ENCODE data around the gene VPS33B. TPM values are rescaled to one million over a fixed set of nuclear protein-coding genes. Genes with fewer than 3 reads are reported as not detected.

The VPS33B gene
- total and polyA plus RNA-seq, 2 of the 8 experiments (the other 6 are each of a cell fraction or from before 2014, with no cell fraction given): 11.8 to 17.3 TPM

GRCh38 chr15:90998737-90999136 is 23.7 kb downstream of the VPS33B start:
- Histone ChIP-seq H3K56ac (replicated peaks; ENCODE audit: insufficient read length, low read depth, low read length) (no peak overlapping the region), H2BK12ac (ENCODE audit: low read depth, low read length) (no peak overlapping the region), H3K23ac (ENCODE audit: insufficient read length) (no peak overlapping the region), H3K27ac (ENCODE audit: low read depth, low read length) (no peak overlapping the region), H4K5ac (ENCODE audit: insufficient read length, low read depth, low read length) (no peak overlapping the region), H3K27me3 (replicated peaks in 1 of 4; ENCODE audit: control insufficient read depth in 3 of 4, extremely low read depth in 1 of 4, insufficient read depth in 3 of 4, low read length in 3 of 4) (no peaks in the 10 kb centered on the region), H2BK20ac (ENCODE audit: low read length) (no peak overlapping the region), H3K23me2 (ENCODE audit: low read depth, low read length) (peaks cover 7% of the 10 kb centered on the region; the same call in 1 of the 2 replicates), H3K9ac (replicated peaks in 1 of 4; ENCODE audit: extremely low read depth in 1 of 4, low read depth in 3 of 4, low read length in 3 of 4) (no peak overlapping the region), H2BK15ac (ENCODE audit: low read length) (no peak overlapping the region), H4K91ac (replicated peaks; ENCODE audit: insufficient read length, low read length) (no peak overlapping the region), H2BK5ac (ENCODE audit: low read depth, low read length) (no peak overlapping the region), H3K36me3 (ENCODE audit: control insufficient read depth in 2 of 4, insufficient read depth in 4 of 4, low read length in 3 of 4) (peaks cover 7 to 45% (median 32%) of the 10 kb centered on the region in 4 experiments), H2BK120ac (replicated peaks; ENCODE audit: low read depth, low read length) (no peak overlapping the region), H3K4me3 (ENCODE audit: extremely low read depth in 1 of 4, insufficient read depth in 2 of 4, low read depth in 3 of 4, low read length in 4 of 4) (no peak overlapping the region), H4K20me1 (replicated peaks in 1 of 2; ENCODE audit: control insufficient read depth in 1 of 2, insufficient read depth in 2 of 2, low read length in 2 of 2) (peaks cover 0 to 4% of the 10 kb centered on the region in 2 experiments), H3K18ac (ENCODE audit: extremely low read depth, low read length) (no peak overlapping the region), H3K79me2 (ENCODE audit: control insufficient read depth in 1 of 2, insufficient read depth in 2 of 2, low read length in 2 of 2) (peaks cover 0 to 15% of the 10 kb centered on the region in 2 experiments; a peak in 2 of 4 replicates), H4K8ac (ENCODE audit: extremely low read depth, insufficient read depth, low read length) (no peak overlapping the region), H3K79me1 (ENCODE audit: low read depth, low read length) (no peaks in the 10 kb centered on the region), H3K14ac (ENCODE audit: insufficient read length) (no peak overlapping the region), H2AK5ac (ENCODE audit: low read depth, low read length) (no peak overlapping the region), H3K4me1 (replicated peaks in 1 of 4; ENCODE audit: control insufficient read depth in 3 of 4, insufficient read depth in 4 of 4, low read length in 3 of 4) (peaks cover 0 to 2% (median 0%) of the 10 kb centered on the region in 4 experiments; a peak in 1 of 7 replicates), H3K4me2 (ENCODE audit: insufficient read depth in 1 of 2, low read depth in 2 of 2, low read length in 2 of 2) (no peak overlapping the region), H3K9me3 (ENCODE audit: insufficient read depth in 2 of 2, low read depth in 1 of 2, low read length in 1 of 2) (no peaks in the 10 kb centered on the region), H2AFZ (ENCODE audit: low read length) (no peak overlapping the region), H3K4ac (replicated peaks; ENCODE audit: insufficient read length, low read depth, low read length) (no peak overlapping the region)
- FAIRE-seq: no peak
- 92% methylated on average over 8 of the region's 8 CpGs; no CpG with 5 or more reads in 1 of the 2 experiments for WGBS, 2 experiments (ENCODE audit: extremely low coverage in 1 of 2, insufficient coverage in 1 of 2, insufficient read length in 1 of 2, insufficient replicate concordance in 2 of 2, low coverage in 1 of 2, low lambda C conversion rate in 2 of 2, missing lambda C conversion rate in 1 of 2)
- ChIA-PET POLR2A (ENCODE audit: partially characterized antibody) (no interaction called here), CTCF (ENCODE audit: partially characterized antibody) (no interaction called here)
- no peak for DNase-seq (ENCODE audit: low read depth in 1 of 2, low spot score in 2 of 2)
- no peak for TF ChIP-seq POLR2AphosphoS5 (IDR thresholded peaks at IDR 0.05; ENCODE audit: low read depth, low read length)

Data from H1 (cell line).